NCI-H146 treated with DMSO at 0.1 percent for 48 hours (cell line): ENCODE data around the gene RRAGC.
"Not testable (repeated sequence)": the region's sequence is repeated elsewhere in the genome, so short reads cannot be mapped to it uniquely, and the experiment has no call there.

ENCODE experiments used
- DNase-seq: peaks from one replicate; lab custom pipeline; 2025; ENCODE audit not compliant: unreplicated experiment; lab: John Stamatoyannopoulos, UW

The RRAGC gene

GRCh38 chr1:38858833-38859560, 575 bp downstream of the RRAGC start:
- DNase-seq = no peak

GRCh38 chr1:38852780-38853179, 6.8 kb downstream of the RRAGC start:
- no peak for DNase-seq

- DNase-seq = no peak
These were observed 11.5 kb downstream of the RRAGC start for GRCh38 chr1:38848071-38848470.

GRCh38 chr1:38846210-38846609, 13.4 kb downstream of the RRAGC start:
- DNase-seq = no peak

- not testable (repeated sequence) for DNase-seq
These were observed 14.5 kb downstream of the RRAGC start for GRCh38 chr1:38845088-38845487.

- no peak for DNase-seq
These were observed 19.3 kb downstream of the RRAGC start for GRCh38 chr1:38840281-38840680.

- DNase-seq = no peak
These were observed 20.2 kb downstream of the RRAGC start for GRCh38 chr1:38839363-38839762.

- not testable (repeated sequence) for DNase-seq
These were observed 23.3 kb downstream of the RRAGC start for GRCh38 chr1:38836316-38836715.

- peak; percentile 39 for DNase-seq
These were observed 24.4 kb downstream of the RRAGC start for GRCh38 chr1:38834937-38835827.

- DNase-seq = no peak
These were observed 25.3 kb downstream of the RRAGC start for GRCh38 chr1:38834221-38834782.

- DNase-seq = no peak
These were observed 26.4 kb downstream of the RRAGC start for GRCh38 chr1:38833146-38833545.

GRCh38 chr1:38832370-38832734, 27.2 kb downstream of the RRAGC start:
- DNase-seq = no peak

GRCh38 chr1:38831731-38832369, 27.7 kb downstream of the RRAGC start:
- DNase-seq = no peak

- no peak for DNase-seq
These were observed 30.2 kb downstream of the RRAGC start for GRCh38 chr1:38829368-38829767.

GRCh38 chr1:38827318-38827717, 32.3 kb downstream of the RRAGC start:
- no peak for DNase-seq

GRCh38 chr1:38826886-38827285, 32.7 kb downstream of the RRAGC start:
- no peak for DNase-seq

GRCh38 chr1:38826262-38826661, 33.3 kb downstream of the RRAGC start:
- peak; percentile 11 for DNase-seq

GRCh38 chr1:38820860-38821259, 38.7 kb downstream of the RRAGC start:
- DNase-seq = no peak

GRCh38 chr1:38819516-38819915, 40.1 kb downstream of the RRAGC start:
- no peak for DNase-seq

- no peak for DNase-seq
These were observed 40.5 kb downstream of the RRAGC start for GRCh38 chr1:38819040-38819439.

- DNase-seq = no peak
These were observed 41.2 kb downstream of the RRAGC start for GRCh38 chr1:38818175-38818976.
